Liver (tissue), 3 donors: ENCODE results near the gene ERAP2.

Experiments
- ATF3 ChIP-seq: IDR thresholded peaks from 2 replicates; pipeline ENCODE4 v1.6.1; 2016; ENCODE audit warnings: antibody characterized with exemption
- EGR1 ChIP-seq, 2 donors: IDR thresholded peaks; 2 replicates each; pipeline ENCODE4 v1.6.1; 2016 to 2018; ENCODE audit warnings: antibody characterized with exemption in 2 of 2, low read depth in 2 of 2
- HNF4A ChIP-seq, 2 donors: conservative IDR thresholded peaks; 2 replicates each; pipeline ENCODE4 v1.6.1; 2016; ENCODE audit warnings: antibody characterized with exemption in 2 of 2, mild to moderate bottlenecking in 2 of 2
- JUND ChIP-seq, 2 donors: IDR thresholded peaks; 2 replicates each; pipeline ENCODE4 v1.6.1; 2016; ENCODE audit warnings: antibody characterized with exemption in 2 of 2
- RAD21 ChIP-seq, 2 donors: IDR thresholded peaks; 2 replicates each; pipeline ENCODE4 v1.6.1; 2016; ENCODE audit warnings: antibody characterized with exemption in 2 of 2, mild to moderate bottlenecking in 2 of 2
- RXRA ChIP-seq, 2 donors: IDR thresholded peaks; 2 replicates each; pipeline ENCODE4 v1.6.1; 2017 to 2018; ENCODE audit warnings: antibody characterized with exemption in 2 of 2, mild to moderate bottlenecking in 1 of 2
- TAF1 ChIP-seq: conservative IDR thresholded peaks from 2 replicates; pipeline ENCODE4 v1.6.1; 2016; ENCODE audit warnings: antibody characterized with exemption, mild to moderate bottlenecking
- YY1 ChIP-seq: IDR thresholded peaks from 2 replicates; pipeline ENCODE4 v1.6.1; 2016; ENCODE audit warnings: antibody characterized with exemption, mild to moderate bottlenecking
- TF ChIP-seq, protein P1 (sequence below): IDR thresholded peaks from 2 replicates; pipeline ENCODE4 v1.6.1; 2016; ENCODE audit warnings: antibody characterized with exemption
- TF ChIP-seq, protein P2 (sequence below): fragments of 150-350 bp; IDR thresholded peaks from 2 replicates; pipeline ENCODE4 v1.5.1; 2017; ENCODE audit warnings: improper control_type of control experiment, low read depth, low read length; ENCODE audit not compliant: missing input control
- TF ChIP-seq, protein P3 (sequence below): IDR thresholded peaks from 2 replicates; pipeline ENCODE4 v1.6.1; 2016; ENCODE audit warnings: antibody characterized with exemption, mild to moderate bottlenecking
- donor health status: healthy.
- donor health status: healthy.

- TF ChIP-seq RAD21 (IDR thresholded peaks at IDR 0.05) = no peak
- TF ChIP-seq JUND (IDR thresholded peaks at IDR 0.05) = no peak
- TF ChIP-seq, protein P1, sequence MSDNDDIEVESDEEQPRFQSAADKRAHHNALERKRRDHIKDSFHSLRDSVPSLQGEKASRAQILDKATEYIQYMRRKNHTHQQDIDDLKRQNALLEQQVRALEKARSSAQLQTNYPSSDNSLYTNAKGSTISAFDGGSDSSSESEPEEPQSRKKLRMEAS = no peak
- TF ChIP-seq, protein P2, sequence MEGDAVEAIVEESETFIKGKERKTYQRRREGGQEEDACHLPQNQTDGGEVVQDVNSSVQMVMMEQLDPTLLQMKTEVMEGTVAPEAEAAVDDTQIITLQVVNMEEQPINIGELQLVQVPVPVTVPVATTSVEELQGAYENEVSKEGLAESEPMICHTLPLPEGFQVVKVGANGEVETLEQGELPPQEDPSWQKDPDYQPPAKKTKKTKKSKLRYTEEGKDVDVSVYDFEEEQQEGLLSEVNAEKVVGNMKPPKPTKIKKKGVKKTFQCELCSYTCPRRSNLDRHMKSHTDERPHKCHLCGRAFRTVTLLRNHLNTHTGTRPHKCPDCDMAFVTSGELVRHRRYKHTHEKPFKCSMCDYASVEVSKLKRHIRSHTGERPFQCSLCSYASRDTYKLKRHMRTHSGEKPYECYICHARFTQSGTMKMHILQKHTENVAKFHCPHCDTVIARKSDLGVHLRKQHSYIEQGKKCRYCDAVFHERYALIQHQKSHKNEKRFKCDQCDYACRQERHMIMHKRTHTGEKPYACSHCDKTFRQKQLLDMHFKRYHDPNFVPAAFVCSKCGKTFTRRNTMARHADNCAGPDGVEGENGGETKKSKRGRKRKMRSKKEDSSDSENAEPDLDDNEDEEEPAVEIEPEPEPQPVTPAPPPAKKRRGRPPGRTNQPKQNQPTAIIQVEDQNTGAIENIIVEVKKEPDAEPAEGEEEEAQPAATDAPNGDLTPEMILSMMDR = no peak
- TF ChIP-seq YY1 = no peak
- TF ChIP-seq ATF3 = no peak
- no peak for TF ChIP-seq HNF4A (conservative IDR thresholded peaks at IDR 0.05)
- TF ChIP-seq TAF1 = no peak
- no peak for TF ChIP-seq EGR1 (IDR thresholded peaks at IDR 0.05; ENCODE audit: low read depth in 2 of 2)
- TF ChIP-seq RXRA (IDR thresholded peaks at IDR 0.05) = no peak
- TF ChIP-seq, protein P3, sequence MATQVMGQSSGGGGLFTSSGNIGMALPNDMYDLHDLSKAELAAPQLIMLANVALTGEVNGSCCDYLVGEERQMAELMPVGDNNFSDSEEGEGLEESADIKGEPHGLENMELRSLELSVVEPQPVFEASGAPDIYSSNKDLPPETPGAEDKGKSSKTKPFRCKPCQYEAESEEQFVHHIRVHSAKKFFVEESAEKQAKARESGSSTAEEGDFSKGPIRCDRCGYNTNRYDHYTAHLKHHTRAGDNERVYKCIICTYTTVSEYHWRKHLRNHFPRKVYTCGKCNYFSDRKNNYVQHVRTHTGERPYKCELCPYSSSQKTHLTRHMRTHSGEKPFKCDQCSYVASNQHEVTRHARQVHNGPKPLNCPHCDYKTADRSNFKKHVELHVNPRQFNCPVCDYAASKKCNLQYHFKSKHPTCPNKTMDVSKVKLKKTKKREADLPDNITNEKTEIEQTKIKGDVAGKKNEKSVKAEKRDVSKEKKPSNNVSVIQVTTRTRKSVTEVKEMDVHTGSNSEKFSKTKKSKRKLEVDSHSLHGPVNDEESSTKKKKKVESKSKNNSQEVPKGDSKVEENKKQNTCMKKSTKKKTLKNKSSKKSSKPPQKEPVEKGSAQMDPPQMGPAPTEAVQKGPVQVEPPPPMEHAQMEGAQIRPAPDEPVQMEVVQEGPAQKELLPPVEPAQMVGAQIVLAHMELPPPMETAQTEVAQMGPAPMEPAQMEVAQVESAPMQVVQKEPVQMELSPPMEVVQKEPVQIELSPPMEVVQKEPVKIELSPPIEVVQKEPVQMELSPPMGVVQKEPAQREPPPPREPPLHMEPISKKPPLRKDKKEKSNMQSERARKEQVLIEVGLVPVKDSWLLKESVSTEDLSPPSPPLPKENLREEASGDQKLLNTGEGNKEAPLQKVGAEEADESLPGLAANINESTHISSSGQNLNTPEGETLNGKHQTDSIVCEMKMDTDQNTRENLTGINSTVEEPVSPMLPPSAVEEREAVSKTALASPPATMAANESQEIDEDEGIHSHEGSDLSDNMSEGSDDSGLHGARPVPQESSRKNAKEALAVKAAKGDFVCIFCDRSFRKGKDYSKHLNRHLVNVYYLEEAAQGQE = no peak
Observed at GRCh38 chr5:96919754-96920197, 43.5 kb downstream of the ERAP2 start.
